Gastroesophageal sphincter (tissue), 3 donors: ENCODE results near the gene ERRFI1.

Experiments
- POLR2A ChIP-seq, 2 donors: fragments of 450-650 bp; IDR thresholded peaks; one replicate each; pipeline ENCODE4 v1.6.1; 2017; ENCODE audit warnings: antibody characterized with exemption in 2 of 2, mild to moderate bottlenecking in 2 of 2, moderate library complexity in 1 of 2
- POLR2AphosphoS5 ChIP-seq: sonication (generic); formaldehyde crosslinking; IDR thresholded peaks from one replicate; pipeline ENCODE4 v1.6.1; 2017; ENCODE audit warnings: antibody characterized with exemption
- TF ChIP-seq, protein P1 (sequence below), 4 experiments: fragments of 200-600 bp in 2 of 4; fragments of 450-650 bp in 2 of 4; sonication (generic) in 1 of 4; IDR thresholded peaks; one replicate each; pipeline ENCODE4 v1.5.1; 2017 to 2019; ENCODE audit warnings: antibody characterized with exemption in 4 of 4, mild to moderate bottlenecking in 2 of 4, moderate library complexity in 2 of 4

- TF ChIP-seq POLR2A (IDR thresholded peaks at IDR 0.05) (no peak), POLR2AphosphoS5 (no peak)
- TF ChIP-seq, protein P1, sequence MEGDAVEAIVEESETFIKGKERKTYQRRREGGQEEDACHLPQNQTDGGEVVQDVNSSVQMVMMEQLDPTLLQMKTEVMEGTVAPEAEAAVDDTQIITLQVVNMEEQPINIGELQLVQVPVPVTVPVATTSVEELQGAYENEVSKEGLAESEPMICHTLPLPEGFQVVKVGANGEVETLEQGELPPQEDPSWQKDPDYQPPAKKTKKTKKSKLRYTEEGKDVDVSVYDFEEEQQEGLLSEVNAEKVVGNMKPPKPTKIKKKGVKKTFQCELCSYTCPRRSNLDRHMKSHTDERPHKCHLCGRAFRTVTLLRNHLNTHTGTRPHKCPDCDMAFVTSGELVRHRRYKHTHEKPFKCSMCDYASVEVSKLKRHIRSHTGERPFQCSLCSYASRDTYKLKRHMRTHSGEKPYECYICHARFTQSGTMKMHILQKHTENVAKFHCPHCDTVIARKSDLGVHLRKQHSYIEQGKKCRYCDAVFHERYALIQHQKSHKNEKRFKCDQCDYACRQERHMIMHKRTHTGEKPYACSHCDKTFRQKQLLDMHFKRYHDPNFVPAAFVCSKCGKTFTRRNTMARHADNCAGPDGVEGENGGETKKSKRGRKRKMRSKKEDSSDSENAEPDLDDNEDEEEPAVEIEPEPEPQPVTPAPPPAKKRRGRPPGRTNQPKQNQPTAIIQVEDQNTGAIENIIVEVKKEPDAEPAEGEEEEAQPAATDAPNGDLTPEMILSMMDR (IDR thresholded peaks at IDR 0.05): no peak
Measured at GRCh38 chr1:8075511-8076051, 49.5 kb upstream of the ERRFI1 start.
